HEK293 (cell line): ENCODE results near the gene TVP23C.

Experiments
- CTCF ChIA-PET: fragments of 350-600 bp; formaldehyde crosslinking; extraction: SDS; loops from one replicate; lab custom pipeline; 2021; ENCODE audit warnings: antibody characterized with exemption; lab: Yijun Ruan, JAX
- POLR2A ChIA-PET: fragments of 300-600 bp; formaldehyde crosslinking; extraction: SDS; loops from one replicate; lab custom pipeline; 2020; ENCODE audit warnings: antibody characterized with exemption, inconsistent platforms; lab: Yijun Ruan, JAX
- H3K27ac ChIP-seq: fragments of 200-500 bp; sonication (Bioruptor generic); 2 replicates; pipeline ENCODE4 v1.5.1; 2014; ENCODE audit warnings: low read depth, low read length, control low read depth, inconsistent platforms; ENCODE audit errors: extremely low read depth
- H3K36me3 ChIP-seq, 2 experiments: fragments of 200-500 bp in 1 of 2; sonication (Bioruptor generic) in 1 of 2; 1 replicate in 1 of 2; 2 replicates in 1 of 2; pipeline ENCODE4 v1.5.1; 2014 to 2017; ENCODE audit warnings: inconsistent platforms in 2 of 2, low read length in 2 of 2; ENCODE audit not compliant: control insufficient read depth in 2 of 2, insufficient read depth in 1 of 2
- H3K4me1 ChIP-seq: fragments of 200-500 bp; sonication (Bioruptor generic); 2 replicates; pipeline ENCODE4 v1.5.1; 2014; ENCODE audit warnings: mild to moderate bottlenecking, low read length, inconsistent platforms; ENCODE audit not compliant: control insufficient read depth, insufficient read depth
- H3K4me3 ChIP-seq: 2 replicates; pipeline ENCODE4 v1.5.1; 2011; ENCODE audit warnings: low read depth, mild to moderate bottlenecking, control low read depth, low read length, moderate library complexity
- H3K9me3 ChIP-seq: fragments of 200-500 bp; sonication (Bioruptor generic); 2 replicates; pipeline ENCODE4 v1.5.1; 2014; ENCODE audit warnings: low read depth, low read length, inconsistent platforms; ENCODE audit not compliant: control insufficient read depth, insufficient read depth
- KLF16 ChIP-seq: fragments of 450-650 bp; formaldehyde crosslinking; IDR thresholded peaks from 2 replicates; pipeline ENCODE4 v1.5.1; 2017; ENCODE audit warnings: missing biosample characterization, missing genetic modification characterization
- PRDM10 ChIP-seq: fragments of 450-650 bp; formaldehyde crosslinking; IDR thresholded peaks from 2 replicates; pipeline ENCODE4 v1.5.1; 2016; ENCODE audit warnings: missing biosample characterization, missing genetic modification characterization
- RBAK ChIP-seq: fragments of 450-650 bp; formaldehyde crosslinking; IDR thresholded peaks from 2 replicates; pipeline ENCODE4 v1.5.1; 2016; ENCODE audit warnings: missing biosample characterization, missing genetic modification characterization
- SCRT1 ChIP-seq: fragments of 450-650 bp; formaldehyde crosslinking; IDR thresholded peaks from 2 replicates; pipeline ENCODE4 v1.5.1; 2016; ENCODE audit warnings: missing biosample characterization, missing genetic modification characterization, borderline replicate concordance
- SETDB1 ChIP-seq: IDR thresholded peaks from one replicate; pipeline ENCODE4 v1.6.1; 2017; ENCODE audit warnings: mild to moderate bottlenecking, low read length, moderate library complexity, mixed read lengths; ENCODE audit not compliant: insufficient read length
- YY2 ChIP-seq: fragments of 450-650 bp; formaldehyde crosslinking; IDR thresholded peaks from 2 replicates; pipeline ENCODE4 v1.5.1; 2016; ENCODE audit warnings: missing biosample characterization, missing genetic modification characterization
- ZEB2 ChIP-seq: fragments of 450-650 bp; formaldehyde crosslinking; IDR thresholded peaks from 2 replicates; pipeline ENCODE4 v1.5.1; 2016; ENCODE audit warnings: missing biosample characterization, missing genetic modification characterization
- ZNF10 ChIP-seq: fragments of 450-650 bp; formaldehyde crosslinking; IDR thresholded peaks from 2 replicates; pipeline ENCODE4 v1.5.1; 2017; ENCODE audit warnings: missing biosample characterization, missing genetic modification characterization
- ZNF214 ChIP-seq: fragments of 450-650 bp; formaldehyde crosslinking; IDR thresholded peaks from 2 replicates; pipeline ENCODE4 v1.5.1; 2017; ENCODE audit warnings: missing biosample characterization, mild to moderate bottlenecking, missing genetic modification characterization, borderline replicate concordance
- ZNF239 ChIP-seq: fragments of 450-650 bp; formaldehyde crosslinking; IDR thresholded peaks from 2 replicates; pipeline ENCODE4 v1.5.1; 2016; ENCODE audit warnings: missing biosample characterization, missing genetic modification characterization
- ZNF404 ChIP-seq: fragments of 450-650 bp; formaldehyde crosslinking; IDR thresholded peaks from 2 replicates; pipeline ENCODE4 v1.5.1; 2017; ENCODE audit warnings: missing biosample characterization, missing genetic modification characterization
- ZNF433 ChIP-seq: fragments of 450-650 bp; formaldehyde crosslinking; IDR thresholded peaks from 2 replicates; pipeline ENCODE4 v1.5.1; 2016; ENCODE audit warnings: missing biosample characterization, missing genetic modification characterization, low read depth
- ZNF548 ChIP-seq: fragments of 450-650 bp; formaldehyde crosslinking; IDR thresholded peaks from 2 replicates; pipeline ENCODE4 v1.5.1; 2016; ENCODE audit warnings: missing biosample characterization, missing genetic modification characterization
- ZNF561 ChIP-seq: fragments of 450-650 bp; IDR thresholded peaks from 2 replicates; pipeline ENCODE4 v1.5.1; 2018; ENCODE audit warnings: missing biosample characterization, missing genetic modification characterization, borderline replicate concordance
- ZNF585B ChIP-seq: fragments of 450-650 bp; formaldehyde crosslinking; IDR thresholded peaks from 2 replicates; pipeline ENCODE4 v1.5.1; 2016; ENCODE audit warnings: missing biosample characterization, missing genetic modification characterization
- ZNF624 ChIP-seq: fragments of 450-650 bp; formaldehyde crosslinking; IDR thresholded peaks from 2 replicates; pipeline ENCODE4 v1.5.1; 2017; ENCODE audit warnings: missing biosample characterization, missing genetic modification characterization
- ZNF658 ChIP-seq: fragments of 450-650 bp; formaldehyde crosslinking; IDR thresholded peaks from 2 replicates; pipeline ENCODE4; 2016; ENCODE audit warnings: missing biosample characterization, missing genetic modification characterization
- ZNF670 ChIP-seq: fragments of 450-650 bp; formaldehyde crosslinking; IDR thresholded peaks from 2 replicates; pipeline ENCODE4 v1.5.1; 2016; ENCODE audit warnings: missing biosample characterization, missing genetic modification characterization, low read depth
- ZNF777 ChIP-seq: fragments of 450-650 bp; formaldehyde crosslinking; IDR thresholded peaks from 2 replicates; pipeline ENCODE4 v1.5.1; 2017; ENCODE audit warnings: missing biosample characterization, missing genetic modification characterization, borderline replicate concordance
- ZNF791 ChIP-seq: fragments of 450-650 bp; formaldehyde crosslinking; IDR thresholded peaks from 2 replicates; pipeline ENCODE4 v1.5.1; 2016; ENCODE audit warnings: missing biosample characterization, missing genetic modification characterization
- TF ChIP-seq, protein P1 (sequence below): fragments of 450-650 bp; formaldehyde crosslinking; IDR thresholded peaks from 2 replicates; pipeline ENCODE4 v1.5.1; 2016; ENCODE audit warnings: missing biosample characterization, missing genetic modification characterization, low read depth

The TVP23C gene

DNA sequence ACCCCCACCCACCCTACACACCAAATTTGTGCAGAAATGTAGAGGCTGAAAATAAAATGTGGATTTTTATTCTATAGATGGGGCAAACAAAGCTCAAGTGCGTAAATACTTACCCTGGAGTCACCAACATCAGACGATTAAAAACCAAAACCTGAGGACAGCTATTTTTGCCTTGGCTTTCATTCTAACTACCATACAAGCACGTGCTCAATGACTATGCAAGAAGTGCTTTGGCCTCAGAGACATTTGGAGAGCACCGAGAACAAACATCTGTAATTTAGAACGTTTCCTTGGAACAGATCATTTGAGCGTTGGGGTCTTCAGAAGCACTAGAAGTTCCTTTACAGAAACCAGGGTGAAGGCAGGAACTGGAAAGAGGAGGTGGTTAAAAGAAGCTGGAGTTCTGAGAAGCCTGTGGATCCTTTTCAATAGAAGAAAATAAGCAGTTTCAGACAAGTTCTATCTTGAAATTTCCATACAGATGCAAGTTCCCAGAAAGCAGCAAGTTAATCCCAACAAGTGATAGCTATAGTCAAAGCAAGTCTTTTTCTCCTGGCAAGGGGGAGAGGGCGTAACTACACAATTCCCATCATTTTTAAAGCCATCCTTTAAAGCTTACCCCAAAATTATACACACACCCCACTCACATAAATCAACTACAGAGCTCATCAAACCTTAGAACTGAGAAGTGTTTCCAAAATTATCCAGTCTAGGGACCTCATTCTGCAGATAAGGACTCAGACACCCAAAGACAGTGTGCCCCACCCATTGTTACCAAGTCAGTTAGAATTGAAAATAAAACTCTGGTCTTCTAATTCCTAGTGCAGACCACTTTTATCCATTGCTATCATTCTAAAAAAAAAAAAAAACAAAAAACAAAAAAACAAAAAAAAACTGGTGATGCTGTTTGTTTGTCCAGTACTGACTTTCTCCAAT, 66.3 kb downstream of the TVP23C start:
- TF ChIP-seq PRDM10 (no peak), ZNF239 (tag by site-specific recombination) (no peak), ZNF214 (tag by site-specific recombination) (no peak), ZNF658 (tag by site-specific recombination) (no peak), ZNF561 (tag by site-specific recombination) (no peak), YY2 (tag by site-specific recombination) (no peak), SETDB1 (no peak), ZNF670 (tag by site-specific recombination) (no peak), ZNF585B (no peak), KLF16 (tag by site-specific recombination) (no peak)
- TF ChIP-seq, protein P1, sequence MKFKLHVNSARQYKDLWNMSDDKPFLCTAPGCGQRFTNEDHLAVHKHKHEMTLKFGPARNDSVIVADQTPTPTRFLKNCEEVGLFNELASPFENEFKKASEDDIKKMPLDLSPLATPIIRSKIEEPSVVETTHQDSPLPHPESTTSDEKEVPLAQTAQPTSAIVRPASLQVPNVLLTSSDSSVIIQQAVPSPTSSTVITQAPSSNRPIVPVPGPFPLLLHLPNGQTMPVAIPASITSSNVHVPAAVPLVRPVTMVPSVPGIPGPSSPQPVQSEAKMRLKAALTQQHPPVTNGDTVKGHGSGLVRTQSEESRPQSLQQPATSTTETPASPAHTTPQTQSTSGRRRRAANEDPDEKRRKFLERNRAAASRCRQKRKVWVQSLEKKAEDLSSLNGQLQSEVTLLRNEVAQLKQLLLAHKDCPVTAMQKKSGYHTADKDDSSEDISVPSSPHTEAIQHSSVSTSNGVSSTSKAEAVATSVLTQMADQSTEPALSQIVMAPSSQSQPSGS = no peak
- ChIA-PET POLR2A (no interaction called here), CTCF (interaction anchor here (1.0 kb wide), 1 partner anchor 51 kb away, joined by 5 read pairs; no protein-coding TSS in a partner anchor)
- H3K4me3 ChIP-seq = no peak overlapping the region
- H3K27ac ChIP-seq = no peak overlapping the region
- H3K36me3 ChIP-seq = peaks cover 0 to 39% of the 10 kb centered on the region in 2 experiments
- H3K9me3 ChIP-seq = no peaks in the 10 kb centered on the region
- H3K4me1 ChIP-seq = no peaks in the 10 kb centered on the region

GRCh38 chr17:15494821-15495220, 68.5 kb downstream of the TVP23C start:
- peaks cover 0 to 29% of the 10 kb centered on the region in 2 experiments; a peak in 1 of 3 replicates for H3K36me3 ChIP-seq
- ChIA-PET CTCF (interaction anchor here (0.6 to 2.1 kb wide), 6 partner anchors 9 to 236 kb away, joined by 3 to 12 read pairs (median 3); no protein-coding TSS in a partner anchor), POLR2A (interaction anchor here (0.6 to 0.7 kb wide), 2 partner anchors 166 to 247 kb away, joined by 3 to 4 read pairs; no protein-coding TSS in a partner anchor)
- H3K9me3 ChIP-seq = no peaks in the 10 kb centered on the region
- no peaks in the 10 kb centered on the region for H3K4me1 ChIP-seq
- H3K27ac ChIP-seq = no peak overlapping the region
- TF ChIP-seq RBAK (tag by site-specific recombination) = no peak
- no peak for TF ChIP-seq ZNF10 (tag by site-specific recombination)
- no peak for TF ChIP-seq ZNF548 (tag by site-specific recombination)
- TF ChIP-seq ZNF791 (tag by site-specific recombination) = no peak
- no peak for TF ChIP-seq KLF16 (tag by site-specific recombination)
- TF ChIP-seq ZEB2 (tag by site-specific recombination) = no peak
- no peak for TF ChIP-seq ZNF433 (tag by site-specific recombination)
- TF ChIP-seq ZNF624 (tag by site-specific recombination) = no peak
- TF ChIP-seq ZNF777 = no peak
- TF ChIP-seq SCRT1 (tag by site-specific recombination) = no peak
- no peak for TF ChIP-seq ZNF404
- H3K4me3 ChIP-seq = no peak overlapping the region
